Melanocyte of skin (primary cell): ENCODE data around the gene STOX2. TPM values are rescaled to one million over a fixed set of nuclear protein-coding genes. Genes with fewer than 3 reads are reported as not detected.

Experiments used
- total RNA-seq, 2 donors: library from RNA; depleted of rRNA; stranded (reverse); fragments of >200 nt; gene quantifications; 2 replicates each; pipeline ENCODE4 v1.2.3, GENCODE V29; 2012

Gene STOX2
- total RNA-seq: 10 to 100 TPM in 1 of 2 donors, 1 to 10 TPM in 1; 7.3 to 12.4 TPM

DNA sequence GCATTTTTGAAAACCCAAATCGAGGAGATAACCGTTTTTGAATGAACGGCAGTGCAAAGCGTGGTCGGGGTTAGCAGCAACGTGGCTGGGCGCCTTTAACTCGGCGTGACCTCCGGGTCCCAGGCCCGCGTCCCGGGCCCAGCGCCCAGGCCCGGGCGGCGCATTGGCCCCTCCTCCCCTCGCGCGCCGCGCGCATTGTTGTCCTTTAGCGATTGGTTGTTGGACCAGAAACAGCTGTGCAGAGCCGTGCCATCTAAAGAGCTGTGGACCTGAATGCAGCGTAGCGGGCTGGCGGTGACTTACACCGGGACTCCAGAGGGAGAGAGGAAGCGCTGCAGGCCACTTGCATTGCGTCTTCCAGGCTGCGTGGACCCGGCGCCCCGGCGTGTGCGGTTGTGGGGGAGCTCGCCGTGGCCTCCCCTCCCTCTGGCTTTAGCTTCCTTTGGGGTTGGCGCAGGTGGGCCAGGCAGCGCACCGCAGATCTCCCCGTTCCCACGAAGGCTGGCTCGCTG is at the start of gene STOX2:
Gene STOX2 (plus strand): TSS at position 227 of the 512 bp plus-strand sequence. CDS start 1,484 bp downstream, outside the sequence.

Other genes with a start within 250 kb of the STOX2 start
- 10 to 100 TPM; 14.5 to 20.3 TPM for gene RWDD4, start 246.1 kb upstream of the STOX2 start, total RNA-seq
- 10 to 100 TPM; 54.3 to 69.2 TPM for gene TRAPPC11, start 246.0 kb upstream of the STOX2 start, total RNA-seq